KG1 (cell line): ENCODE measurements around the gene HIPK4.
"Not testable (repeated sequence)": the region's sequence is repeated elsewhere in the genome, so short reads cannot be mapped to it uniquely, and the experiment has no call there.

Experiments used
- DNase-seq: peaks from one replicate; lab custom pipeline; 2025; lab: John Stamatoyannopoulos, UW

Gene HIPK4, protein sequence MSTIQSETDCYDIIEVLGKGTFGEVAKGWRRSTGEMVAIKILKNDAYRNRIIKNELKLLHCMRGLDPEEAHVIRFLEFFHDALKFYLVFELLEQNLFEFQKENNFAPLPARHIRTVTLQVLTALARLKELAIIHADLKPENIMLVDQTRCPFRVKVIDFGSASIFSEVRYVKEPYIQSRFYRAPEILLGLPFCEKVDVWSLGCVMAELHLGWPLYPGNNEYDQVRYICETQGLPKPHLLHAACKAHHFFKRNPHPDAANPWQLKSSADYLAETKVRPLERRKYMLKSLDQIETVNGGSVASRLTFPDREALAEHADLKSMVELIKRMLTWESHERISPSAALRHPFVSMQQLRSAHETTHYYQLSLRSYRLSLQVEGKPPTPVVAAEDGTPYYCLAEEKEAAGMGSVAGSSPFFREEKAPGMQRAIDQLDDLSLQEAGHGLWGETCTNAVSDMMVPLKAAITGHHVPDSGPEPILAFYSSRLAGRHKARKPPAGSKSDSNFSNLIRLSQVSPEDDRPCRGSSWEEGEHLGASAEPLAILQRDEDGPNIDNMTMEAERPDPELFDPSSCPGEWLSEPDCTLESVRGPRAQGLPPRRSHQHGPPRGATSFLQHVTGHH

GRCh38 chr19:40390084-40390742 lies at the start of gene HIPK4:
Gene HIPK4, minus strand, starts transcription at chr19:40390181. Its CDS starts 279 bp downstream, at chr19:40389902.
- DNase-seq, result no peak

DNA sequence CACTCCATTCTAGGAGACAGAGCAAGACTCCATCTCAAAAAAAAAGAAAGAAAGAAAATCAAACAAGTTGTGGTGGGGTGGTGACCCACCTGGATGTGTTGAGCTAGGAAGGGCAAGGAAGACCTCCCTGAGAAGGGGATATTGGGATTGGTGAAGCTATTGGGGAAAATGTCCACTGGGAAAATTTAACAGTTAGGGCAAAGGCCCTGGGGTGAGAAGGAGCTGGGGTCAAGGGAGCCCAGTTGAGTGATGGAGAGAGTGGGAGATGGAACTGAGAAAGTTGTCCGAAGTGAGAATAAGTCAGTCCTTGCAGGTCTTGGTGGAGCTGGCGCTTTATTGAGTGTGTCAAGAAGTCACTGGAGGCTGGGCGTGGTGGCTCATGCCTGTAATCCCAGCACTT lies 48.3 kb upstream of the HIPK4 start:
- DNase-seq, result no peak

DNA sequence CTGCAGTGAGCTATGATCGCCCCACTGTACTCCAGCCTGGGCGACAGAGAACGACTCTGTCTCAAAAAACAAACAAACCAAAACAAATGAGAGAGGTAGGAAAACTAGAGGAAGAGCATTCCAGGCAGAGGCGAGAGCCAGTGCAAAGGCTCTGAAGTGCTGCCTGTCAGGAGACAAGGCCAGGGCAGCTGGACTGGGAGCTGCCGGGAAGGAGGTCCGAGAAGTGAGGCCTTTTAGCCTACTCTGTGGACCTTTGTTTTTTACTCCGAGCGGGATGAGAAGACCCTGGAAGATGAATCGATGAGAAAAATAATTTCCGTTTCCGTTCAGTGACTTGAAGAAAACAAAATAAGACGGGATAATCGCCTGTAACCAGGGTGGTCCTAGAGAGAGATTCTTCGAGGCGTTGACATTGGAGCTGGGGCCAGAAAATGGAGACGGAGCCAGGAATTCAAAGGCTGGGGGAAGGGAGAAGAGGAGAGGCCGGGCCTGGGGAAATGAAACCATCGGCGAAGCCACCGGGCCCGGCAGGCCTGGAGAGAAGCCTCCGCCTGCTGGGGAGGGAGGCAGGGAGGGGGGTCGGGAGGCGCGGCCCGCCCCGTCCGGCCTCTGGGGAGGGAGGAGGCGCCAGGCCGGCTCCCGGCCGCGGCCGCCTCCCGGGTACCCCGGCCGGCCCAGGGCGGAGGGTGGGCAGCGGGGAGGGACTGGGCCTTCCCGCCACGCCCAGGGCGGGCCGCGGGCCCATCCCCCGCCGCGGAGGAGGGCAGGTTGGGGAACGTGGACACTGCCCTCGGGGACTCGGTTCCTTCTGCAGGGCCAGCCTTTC lies 43.6 kb upstream of the HIPK4 start:
- DNase-seq, result no peak

GRCh38 chr19:40432760-40433159 lies 42.8 kb upstream of the HIPK4 start:
- not testable (repeated sequence) for DNase-seq

GRCh38 chr19:40431698-40432097 lies 41.7 kb upstream of the HIPK4 start:
- DNase-seq, result no peak

- DNase-seq, result not testable (repeated sequence)
Measured at GRCh38 chr19:40430242-40430641, 40.3 kb upstream of the HIPK4 start.

DNA sequence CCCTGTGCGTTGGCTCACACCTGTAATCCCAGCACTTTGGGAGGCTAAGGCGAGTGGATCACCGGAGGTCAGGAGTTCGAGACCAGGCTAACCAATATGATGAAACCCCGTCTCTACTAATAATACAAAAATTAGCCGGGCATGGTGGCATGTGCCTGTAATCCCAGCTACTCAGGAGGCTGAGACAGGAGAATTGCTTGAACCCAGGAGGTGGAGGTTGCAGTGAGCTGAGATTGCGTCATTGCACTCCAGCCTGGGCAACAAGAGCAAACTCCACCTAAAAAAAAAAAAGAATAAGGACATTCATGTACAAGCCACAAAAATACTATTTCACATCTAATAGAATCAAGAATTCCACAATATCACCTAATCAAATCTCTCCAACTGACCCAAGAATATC lies 38.2 kb upstream of the HIPK4 start:
- not testable (repeated sequence) for DNase-seq

DNA sequence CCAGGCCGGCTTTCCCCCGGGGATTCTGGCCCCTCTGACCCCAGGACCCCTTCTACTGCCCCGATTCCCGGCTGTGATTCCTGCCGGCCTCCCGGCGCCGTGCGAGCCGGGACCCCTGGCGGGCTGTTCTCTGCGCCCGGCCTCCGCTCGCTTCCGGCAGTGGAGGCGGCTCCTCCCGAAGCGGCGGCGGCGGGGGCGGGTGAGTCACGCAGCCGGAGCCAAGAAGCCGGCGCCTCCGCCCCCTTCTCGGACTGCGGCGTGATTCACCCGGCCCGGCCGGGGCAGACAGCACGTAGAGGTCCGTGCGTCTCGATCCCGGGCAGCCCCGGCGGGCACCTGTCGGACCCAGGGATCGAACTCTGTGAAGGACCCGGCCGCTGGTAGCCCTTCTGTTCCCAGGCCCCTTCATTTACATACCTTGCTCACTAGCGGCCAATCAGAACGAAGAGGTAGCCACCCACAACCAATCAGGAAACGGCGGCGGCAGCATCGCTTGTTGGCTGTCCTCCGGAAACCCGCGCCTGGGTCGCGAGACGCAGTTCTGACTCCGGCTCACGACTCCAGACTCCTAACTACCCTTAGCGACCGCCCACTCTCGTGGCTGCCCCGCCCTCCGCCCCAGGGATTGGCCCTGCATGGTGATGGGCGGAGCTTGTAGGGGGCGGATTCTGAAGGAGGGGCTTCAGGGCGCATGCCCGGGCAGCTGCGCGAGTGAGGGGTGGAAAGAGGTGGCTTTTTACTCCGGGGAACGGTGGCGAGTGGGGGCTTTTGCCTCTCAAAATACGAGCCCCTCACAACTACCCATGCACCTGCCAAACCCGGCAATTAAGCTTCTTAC lies 35.7 kb upstream of the HIPK4 start, which contains the start of gene SERTAD1:
Gene SERTAD1 (minus strand): TSS at position 543 of the 838 bp plus-strand sequence. CDS start 2,446 bp downstream, outside the sequence.
- peak; percentile 97 for DNase-seq

- no peak for DNase-seq
Measured at GRCh38 chr19:40424637-40425449, 34.9 kb upstream of the HIPK4 start.

DNA sequence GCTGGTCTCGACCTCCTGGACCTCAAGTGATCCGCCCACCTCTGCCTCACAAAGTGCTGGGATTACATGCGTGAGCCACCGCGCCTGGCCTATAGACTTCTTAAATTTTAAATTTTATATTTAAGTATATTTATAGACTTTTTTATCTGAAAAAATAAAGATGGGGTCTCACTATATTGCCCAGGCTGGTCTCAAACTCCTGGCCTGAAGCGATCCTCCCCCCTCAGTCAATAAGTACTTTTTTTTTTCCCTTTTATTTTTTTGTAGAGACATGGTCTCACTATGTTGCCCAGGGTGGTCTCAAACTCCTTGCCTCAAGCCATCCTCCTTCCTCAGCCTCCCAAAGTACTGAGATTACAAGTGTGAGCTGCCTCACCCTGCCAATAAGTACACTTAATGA lies 34.0 kb upstream of the HIPK4 start:
- DNase-seq, result no peak

DNA sequence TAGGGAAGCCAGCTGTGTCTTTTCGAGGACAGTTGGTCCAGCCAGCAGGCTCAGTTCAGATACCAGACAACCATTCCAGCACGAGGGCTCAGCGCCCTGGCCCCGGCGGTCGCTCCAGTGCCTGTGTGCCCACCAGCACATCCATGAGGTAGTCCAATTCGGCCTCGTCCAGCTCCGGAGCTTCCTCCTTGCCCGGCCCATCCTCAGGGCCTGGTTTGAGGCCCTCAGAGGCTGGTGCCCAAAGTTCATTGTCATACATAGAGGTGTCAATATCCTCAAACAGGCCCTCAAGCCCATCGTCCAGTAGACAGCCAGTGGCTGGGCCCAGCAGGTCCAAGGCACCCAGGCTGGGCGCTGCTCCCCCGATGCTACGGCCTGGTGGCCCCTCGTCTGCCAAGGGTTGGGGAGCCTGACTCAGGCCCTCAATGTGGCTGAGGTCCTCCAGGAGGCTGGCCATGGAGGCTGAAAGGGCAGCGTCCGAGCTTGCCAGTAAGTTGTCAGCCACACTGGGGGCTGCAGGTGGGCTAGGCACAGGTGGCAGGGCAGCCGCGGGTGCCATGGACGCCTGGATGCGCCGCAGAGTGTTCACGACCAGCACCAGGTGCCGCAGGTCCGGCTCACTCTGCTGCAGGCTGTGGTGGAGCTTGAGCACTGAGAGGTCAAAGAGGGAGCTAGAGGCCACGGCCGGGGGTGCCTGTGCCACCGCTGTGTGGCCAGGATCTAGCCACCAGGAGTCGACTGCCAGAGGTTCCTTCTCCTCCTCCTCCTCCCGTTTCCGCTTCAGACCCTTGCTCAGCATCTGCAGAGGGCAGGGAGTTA lies 33.0 kb upstream of the HIPK4 start:
- DNase-seq, result no peak

GRCh38 chr19:40421993-40422747 lies 32.2 kb upstream of the HIPK4 start:
- no peak for DNase-seq

GRCh38 chr19:40420766-40421765 lies 31.1 kb upstream of the HIPK4 start:
- peak; percentile 67 for DNase-seq

- DNase-seq, result no peak
Measured at GRCh38 chr19:40420451-40420765, 30.4 kb upstream of the HIPK4 start.

DNA sequence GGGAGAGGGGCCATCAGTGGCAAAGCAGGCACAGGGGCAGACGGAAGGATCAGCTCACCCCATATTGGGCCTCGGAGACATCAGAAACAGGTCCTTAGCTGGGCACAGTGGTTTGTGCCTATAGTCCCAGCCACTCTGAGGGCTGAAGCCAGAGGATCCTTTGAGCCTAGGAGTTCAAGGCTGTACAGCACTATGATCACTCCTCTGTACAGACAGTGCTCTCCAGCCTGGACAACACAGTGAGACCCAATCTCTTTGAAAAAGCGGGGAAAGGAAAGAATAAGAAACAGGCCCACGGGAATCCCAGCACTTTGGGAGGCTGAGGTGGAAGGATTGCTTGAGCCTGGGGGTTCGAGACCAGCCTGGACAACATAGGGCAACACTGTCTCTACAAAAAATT lies 29.8 kb upstream of the HIPK4 start:
- no peak for DNase-seq

DNA sequence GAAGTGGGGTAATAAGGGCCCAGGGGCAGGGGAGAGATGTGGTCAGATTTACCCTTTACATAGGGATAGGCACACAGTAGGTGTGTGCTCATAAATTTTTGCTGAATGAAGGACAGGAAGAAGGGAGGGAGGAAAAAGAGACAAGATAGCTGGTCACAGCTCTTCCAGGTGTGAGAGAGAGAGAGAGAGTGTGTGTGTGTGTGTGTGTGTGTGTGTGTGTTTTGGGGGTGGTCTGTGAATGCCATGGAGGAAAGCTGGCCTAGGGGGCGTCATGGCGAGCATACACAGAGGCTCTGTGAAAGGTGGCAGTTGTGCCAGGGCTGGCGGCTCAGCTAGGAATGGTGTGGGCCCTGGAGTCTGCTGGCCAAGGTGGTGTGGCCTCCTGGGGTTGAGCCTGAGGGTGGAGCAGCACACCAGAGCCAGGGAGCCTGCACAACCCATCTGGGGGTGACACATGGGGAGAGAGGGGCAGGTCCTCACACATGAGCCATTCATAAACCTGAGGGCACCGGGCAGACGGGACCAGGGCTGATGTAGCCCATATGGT lies 29.2 kb upstream of the HIPK4 start:
- DNase-seq, result no peak

- DNase-seq, result no peak
Measured at GRCh38 chr19:40418040-40418439, 28.1 kb upstream of the HIPK4 start.
